IPS DF 6.9 (cell line): ENCODE data around the gene CLHC1.

Experiments
- DNase-seq: peaks from one replicate; pipeline ENCODE4 v3.0.0-alpha.2; 2013; ENCODE audit warnings: low read depth, low spot score
- H3K27ac ChIP-seq: one replicate; pipeline ENCODE4 v1.5.1; 2013; ENCODE audit warnings: low read length, control low read depth
- H3K27me3 ChIP-seq: 2 replicates; pipeline ENCODE4 v1.6.1; 2013; ENCODE audit warnings: mild to moderate bottlenecking, low read length; ENCODE audit not compliant: control insufficient read depth, insufficient read depth
- H3K36me3 ChIP-seq: 2 replicates; pipeline ENCODE4 v1.6.1; 2013; ENCODE audit warnings: low read length; ENCODE audit not compliant: control insufficient read depth, insufficient read depth
- H3K4me1 ChIP-seq: 2 replicates; pipeline ENCODE4 v1.6.1; 2013; ENCODE audit warnings: low read length; ENCODE audit not compliant: control insufficient read depth, insufficient read depth
- H3K4me3 ChIP-seq: 2 replicates; pipeline ENCODE4 v1.5.1; 2013; ENCODE audit warnings: mild to moderate bottlenecking, low read length
- H3K9me3 ChIP-seq: 2 replicates; pipeline ENCODE4 v1.6.1; 2013; ENCODE audit warnings: low read length, inconsistent platforms; ENCODE audit not compliant: control insufficient read depth, insufficient read depth
- WGBS: extraction: QIAGEN DNeasy Blood & Tissue Kit; methylation state at CpG from one replicate; pipeline ENCODE4 v1.1.7; 2013; ENCODE audit warnings: mixed read lengths, missing lambda C conversion rate; ENCODE audit not compliant: insufficient read length, insufficient coverage; 5-methylcytosine and 5-hydroxymethylcytosine counted together

The CLHC1 gene

GRCh38 chr2:55169359-55169758, 62.7 kb downstream of the CLHC1 start:
- Histone ChIP-seq H3K4me1 (no peaks in the 10 kb centered on the region), H3K36me3 (no peaks in the 10 kb centered on the region), H3K9me3 (no peaks in the 10 kb centered on the region), H3K27me3 (no peaks in the 10 kb centered on the region), H3K4me3 (no peak overlapping the region), H3K27ac (no peak overlapping the region)
- no peak for DNase-seq
- no CpG with 5 or more reads among the region's 1 CpG for WGBS

GRCh38 chr2:55168221-55169154, 63.6 kb downstream of the CLHC1 start:
- Histone ChIP-seq H3K4me1 (peaks cover 2% of the 10 kb centered on the region; the same call in 1 of the 2 replicates), H3K4me3 (no peak overlapping the region), H3K36me3 (no peaks in the 10 kb centered on the region), H3K9me3 (no peaks in the 10 kb centered on the region), H3K27me3 (no peaks in the 10 kb centered on the region), H3K27ac (no peak overlapping the region)
- no CpG with 5 or more reads among the region's 6 CpGs for WGBS
- peak; percentile 20 for DNase-seq

- no peak overlapping the region for H3K27ac ChIP-seq
Measured at GRCh38 chr2:55165626-55166025, 66.5 kb downstream of the CLHC1 start.

GRCh38 chr2:55164534-55165480, 67.3 kb downstream of the CLHC1 start:
- H3K36me3 ChIP-seq, result no peaks in the 10 kb centered on the region
- no peaks in the 10 kb centered on the region for H3K27me3 ChIP-seq
- peaks cover 2% of the 10 kb centered on the region; the same call in 1 of the 2 replicates for H3K4me1 ChIP-seq
- WGBS, result no CpG with 5 or more reads among the region's 12 CpGs
- H3K27ac ChIP-seq, result no peak overlapping the region
- H3K4me3 ChIP-seq, result no peak overlapping the region
- DNase-seq, result no peak
- H3K9me3 ChIP-seq, result no peaks in the 10 kb centered on the region

More at GRCh38 chr2:55165626-55166025, 66.5 kb downstream of the CLHC1 start:
- WGBS, result no CpG with 5 or more reads among the region's 1 CpG
- peaks cover 2% of the 10 kb centered on the region; the same call in 1 of the 2 replicates for H3K4me1 ChIP-seq
- no peaks in the 10 kb centered on the region for H3K27me3 ChIP-seq
- H3K9me3 ChIP-seq, result no peaks in the 10 kb centered on the region
- no peak for DNase-seq
- no peak overlapping the region for H3K4me3 ChIP-seq
- H3K36me3 ChIP-seq, result no peaks in the 10 kb centered on the region

GRCh38 chr2:55163941-55164390, 68.1 kb downstream of the CLHC1 start:
- no CpG with 5 or more reads among the region's 7 CpGs for WGBS
- DNase-seq, result no peak
- Histone ChIP-seq H3K4me3 (no peak overlapping the region), H3K36me3 (no peaks in the 10 kb centered on the region), H3K27me3 (no peaks in the 10 kb centered on the region), H3K9me3 (no peaks in the 10 kb centered on the region), H3K4me1 (peaks cover 2% of the 10 kb centered on the region; the same call in 1 of the 2 replicates), H3K27ac (no peak overlapping the region)

GRCh38 chr2:55163274-55163721, 68.8 kb downstream of the CLHC1 start:
- Histone ChIP-seq H3K36me3 (no peaks in the 10 kb centered on the region), H3K27ac (no peak overlapping the region), H3K4me3 (no peak overlapping the region), H3K27me3 (no peaks in the 10 kb centered on the region), H3K4me1 (peaks cover 2% of the 10 kb centered on the region; the same call in 1 of the 2 replicates), H3K9me3 (no peaks in the 10 kb centered on the region)
- DNase-seq, result no peak
- WGBS, result no CpG with 5 or more reads among the region's 9 CpGs

GRCh38 chr2:55162284-55163006, 69.6 kb downstream of the CLHC1 start:
- Histone ChIP-seq H3K4me1 (peaks cover 2% of the 10 kb centered on the region; the same call in 1 of the 2 replicates), H3K9me3 (no peaks in the 10 kb centered on the region)

GRCh38 chr2:55161295-55162210, 70.5 kb downstream of the CLHC1 start:
- no peaks in the 10 kb centered on the region for H3K36me3 ChIP-seq
- H3K4me1 ChIP-seq, result peaks cover 4% of the 10 kb centered on the region; the same call in 1 of the 2 replicates
- no peak overlapping the region for H3K4me3 ChIP-seq
- H3K27me3 ChIP-seq, result no peaks in the 10 kb centered on the region
- no peaks in the 10 kb centered on the region for H3K9me3 ChIP-seq
- DNase-seq, result no peak
- WGBS, result 100% methylated on average over 1 of the region's 10 CpGs
- no peak overlapping the region for H3K27ac ChIP-seq

More at GRCh38 chr2:55162284-55163006, 69.6 kb downstream of the CLHC1 start:
- Histone ChIP-seq H3K27me3 (no peaks in the 10 kb centered on the region), H3K4me3 (no peak overlapping the region), H3K27ac (no peak overlapping the region), H3K36me3 (no peaks in the 10 kb centered on the region)
- no CpG with 5 or more reads among the region's 11 CpGs for WGBS
- DNase-seq, result no peak

GRCh38 chr2:55160422-55160821, 71.7 kb downstream of the CLHC1 start:
- no CpG with 5 or more reads among the region's 2 CpGs for WGBS
- H3K4me3 ChIP-seq, result no peak overlapping the region
- no peak overlapping the region for H3K27ac ChIP-seq
- H3K27me3 ChIP-seq, result no peaks in the 10 kb centered on the region
- no peaks in the 10 kb centered on the region for H3K36me3 ChIP-seq
- H3K4me1 ChIP-seq, result peaks cover 4% of the 10 kb centered on the region; the same call in 1 of the 2 replicates
- no peak for DNase-seq
- H3K9me3 ChIP-seq, result no peaks in the 10 kb centered on the region
